HG02623 (cell line): ENCODE data around the gene SOD3.

Experiments
- ATAC-seq: cut with Tn5 transposase; IDR thresholded peaks from one replicate; pipeline ENCODE4 v1.9.1; 2021; ENCODE audit warnings: moderate library complexity; ENCODE audit not compliant: unreplicated experiment

Gene SOD3

GRCh38 chr4:24794916-24795665 lies at the start of gene SOD3:
SOD3 (plus strand) TSS chr4:24795573; CDS start chr4:24799522, 3,949 bp downstream.
- ATAC-seq = no peak

- ATAC-seq = no peak
Observed at GRCh38 chr4:24747234-24747975, 48.0 kb upstream of the SOD3 start.

- no peak for ATAC-seq
Observed at GRCh38 chr4:24748023-24748422, 47.4 kb upstream of the SOD3 start.

GRCh38 chr4:24748758-24749350 lies 46.5 kb upstream of the SOD3 start:
- no peak for ATAC-seq

GRCh38 chr4:24750106-24750505 lies 45.3 kb upstream of the SOD3 start:
- ATAC-seq = no peak

GRCh38 chr4:24751926-24752539 lies 43.3 kb upstream of the SOD3 start:
- no peak for ATAC-seq

- ATAC-seq = peak; percentile 48
Observed at GRCh38 chr4:24753519-24753918, 41.9 kb upstream of the SOD3 start.

- no peak for ATAC-seq
Observed at GRCh38 chr4:24754571-24754970, 40.8 kb upstream of the SOD3 start.

- ATAC-seq = no peak
Observed at GRCh38 chr4:24763631-24764297, 31.6 kb upstream of the SOD3 start.

GRCh38 chr4:24764345-24764744 lies 31.0 kb upstream of the SOD3 start:
- no peak for ATAC-seq

GRCh38 chr4:24765376-24765988 lies 29.9 kb upstream of the SOD3 start:
- no peak for ATAC-seq

- ATAC-seq = no peak
Observed at GRCh38 chr4:24768006-24768405, 27.4 kb upstream of the SOD3 start.

- peak; percentile 65 for ATAC-seq
Observed at GRCh38 chr4:24768604-24769003, 26.8 kb upstream of the SOD3 start.

- ATAC-seq = no peak
Observed at GRCh38 chr4:24769571-24769970, 25.8 kb upstream of the SOD3 start.

GRCh38 chr4:24770032-24770584 lies 25.3 kb upstream of the SOD3 start:
- ATAC-seq = peak; percentile 78

GRCh38 chr4:24770667-24771066 lies 24.7 kb upstream of the SOD3 start:
- ATAC-seq = no peak

GRCh38 chr4:24771241-24771640 lies 24.1 kb upstream of the SOD3 start:
- ATAC-seq = no peak

- ATAC-seq = no peak
Observed at GRCh38 chr4:24772061-24772705, 23.2 kb upstream of the SOD3 start.

- no peak for ATAC-seq
Observed at GRCh38 chr4:24772952-24773351, 22.4 kb upstream of the SOD3 start.

- ATAC-seq = no peak
Observed at GRCh38 chr4:24774452-24774851, 20.9 kb upstream of the SOD3 start.
